Ishikawa (cell line): ENCODE measurements around the gene ZBTB7C.

ENCODE experiments used
- CEBPB ChIP-seq: IDR thresholded peaks from 2 replicates; pipeline ENCODE4 v1.6.1; 2012
- CREB1 ChIP-seq: IDR thresholded peaks from 2 replicates; pipeline ENCODE4 v1.6.1; 2012; ENCODE audit warnings: low read depth
- EGR1 ChIP-seq: IDR thresholded peaks from 2 replicates; pipeline ENCODE4 v1.6.1; 2012
- EP300 ChIP-seq: IDR thresholded peaks from 2 replicates; pipeline ENCODE4 v1.6.1; 2012; ENCODE audit warnings: borderline replicate concordance
- FOXM1 ChIP-seq: IDR thresholded peaks from 2 replicates; pipeline ENCODE4 v1.6.1; 2012; ENCODE audit warnings: low read depth, borderline replicate concordance
- NFIC ChIP-seq: IDR thresholded peaks from 2 replicates; pipeline ENCODE4 v1.6.1; 2012
- RAD21 ChIP-seq: IDR thresholded peaks from 2 replicates; pipeline ENCODE4 v1.6.1; 2012; ENCODE audit warnings: low read depth
- TAF1 ChIP-seq: IDR thresholded peaks from 2 replicates; pipeline ENCODE4 v1.6.1; 2012; ENCODE audit warnings: low read depth, mild to moderate bottlenecking
- TCF12 ChIP-seq: IDR thresholded peaks from 2 replicates; pipeline ENCODE4 v1.6.1; 2012; ENCODE audit warnings: low read depth
- TEAD4 ChIP-seq: IDR thresholded peaks from 2 replicates; pipeline ENCODE4 v1.6.1; 2012
- YY1 ChIP-seq: IDR thresholded peaks from 2 replicates; pipeline ENCODE4 v1.6.1; 2012; ENCODE audit warnings: low read depth
- ZBTB7A ChIP-seq: IDR thresholded peaks from 2 replicates; pipeline ENCODE4 v1.6.1; 2012; ENCODE audit warnings: low read depth
- TF ChIP-seq, protein P1 (sequence below): IDR thresholded peaks from 2 replicates; pipeline ENCODE4 v1.6.1; 2012
- TF ChIP-seq, protein P2 (sequence below): IDR thresholded peaks from 2 replicates; pipeline ENCODE4 v1.6.1; 2012
- TF ChIP-seq, protein P3 (sequence below): IDR thresholded peaks from 2 replicates; pipeline ENCODE4 v1.6.1; 2012; ENCODE audit warnings: low read depth, mild to moderate bottlenecking

The ZBTB7C gene

DNA sequence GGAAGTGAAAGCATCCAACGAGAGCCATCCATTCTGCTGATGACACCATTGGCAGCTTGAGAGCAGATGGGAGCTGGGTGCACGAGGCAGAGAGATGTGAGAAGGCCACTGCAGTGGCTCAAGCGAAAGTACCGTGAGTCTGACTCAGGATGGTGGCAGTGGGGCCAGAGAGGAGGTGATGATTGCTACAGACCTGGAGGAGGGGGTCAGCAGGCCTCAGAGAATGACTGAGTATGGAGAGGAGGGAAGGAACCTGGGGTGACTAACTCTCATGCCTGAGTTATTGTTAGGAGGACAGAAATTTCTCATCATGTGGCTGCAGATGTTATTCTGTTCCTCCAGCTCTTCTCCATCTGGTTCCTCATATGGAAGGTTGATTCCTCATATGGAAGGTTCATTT, 8.8 kb upstream of the ZBTB7C start:
- TF ChIP-seq, protein P1, sequence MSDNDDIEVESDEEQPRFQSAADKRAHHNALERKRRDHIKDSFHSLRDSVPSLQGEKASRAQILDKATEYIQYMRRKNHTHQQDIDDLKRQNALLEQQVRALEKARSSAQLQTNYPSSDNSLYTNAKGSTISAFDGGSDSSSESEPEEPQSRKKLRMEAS, result no peak
- TF ChIP-seq, protein P2, sequence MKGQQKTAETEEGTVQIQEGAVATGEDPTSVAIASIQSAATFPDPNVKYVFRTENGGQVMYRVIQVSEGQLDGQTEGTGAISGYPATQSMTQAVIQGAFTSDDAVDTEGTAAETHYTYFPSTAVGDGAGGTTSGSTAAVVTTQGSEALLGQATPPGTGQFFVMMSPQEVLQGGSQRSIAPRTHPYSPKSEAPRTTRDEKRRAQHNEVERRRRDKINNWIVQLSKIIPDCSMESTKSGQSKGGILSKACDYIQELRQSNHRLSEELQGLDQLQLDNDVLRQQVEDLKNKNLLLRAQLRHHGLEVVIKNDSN, result no peak
- no peak for TF ChIP-seq EGR1
- TF ChIP-seq TAF1, result no peak
- TF ChIP-seq, protein P3, sequence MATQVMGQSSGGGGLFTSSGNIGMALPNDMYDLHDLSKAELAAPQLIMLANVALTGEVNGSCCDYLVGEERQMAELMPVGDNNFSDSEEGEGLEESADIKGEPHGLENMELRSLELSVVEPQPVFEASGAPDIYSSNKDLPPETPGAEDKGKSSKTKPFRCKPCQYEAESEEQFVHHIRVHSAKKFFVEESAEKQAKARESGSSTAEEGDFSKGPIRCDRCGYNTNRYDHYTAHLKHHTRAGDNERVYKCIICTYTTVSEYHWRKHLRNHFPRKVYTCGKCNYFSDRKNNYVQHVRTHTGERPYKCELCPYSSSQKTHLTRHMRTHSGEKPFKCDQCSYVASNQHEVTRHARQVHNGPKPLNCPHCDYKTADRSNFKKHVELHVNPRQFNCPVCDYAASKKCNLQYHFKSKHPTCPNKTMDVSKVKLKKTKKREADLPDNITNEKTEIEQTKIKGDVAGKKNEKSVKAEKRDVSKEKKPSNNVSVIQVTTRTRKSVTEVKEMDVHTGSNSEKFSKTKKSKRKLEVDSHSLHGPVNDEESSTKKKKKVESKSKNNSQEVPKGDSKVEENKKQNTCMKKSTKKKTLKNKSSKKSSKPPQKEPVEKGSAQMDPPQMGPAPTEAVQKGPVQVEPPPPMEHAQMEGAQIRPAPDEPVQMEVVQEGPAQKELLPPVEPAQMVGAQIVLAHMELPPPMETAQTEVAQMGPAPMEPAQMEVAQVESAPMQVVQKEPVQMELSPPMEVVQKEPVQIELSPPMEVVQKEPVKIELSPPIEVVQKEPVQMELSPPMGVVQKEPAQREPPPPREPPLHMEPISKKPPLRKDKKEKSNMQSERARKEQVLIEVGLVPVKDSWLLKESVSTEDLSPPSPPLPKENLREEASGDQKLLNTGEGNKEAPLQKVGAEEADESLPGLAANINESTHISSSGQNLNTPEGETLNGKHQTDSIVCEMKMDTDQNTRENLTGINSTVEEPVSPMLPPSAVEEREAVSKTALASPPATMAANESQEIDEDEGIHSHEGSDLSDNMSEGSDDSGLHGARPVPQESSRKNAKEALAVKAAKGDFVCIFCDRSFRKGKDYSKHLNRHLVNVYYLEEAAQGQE, result no peak
- TF ChIP-seq EP300, result no peak
- TF ChIP-seq TEAD4, result no peak

DNA sequence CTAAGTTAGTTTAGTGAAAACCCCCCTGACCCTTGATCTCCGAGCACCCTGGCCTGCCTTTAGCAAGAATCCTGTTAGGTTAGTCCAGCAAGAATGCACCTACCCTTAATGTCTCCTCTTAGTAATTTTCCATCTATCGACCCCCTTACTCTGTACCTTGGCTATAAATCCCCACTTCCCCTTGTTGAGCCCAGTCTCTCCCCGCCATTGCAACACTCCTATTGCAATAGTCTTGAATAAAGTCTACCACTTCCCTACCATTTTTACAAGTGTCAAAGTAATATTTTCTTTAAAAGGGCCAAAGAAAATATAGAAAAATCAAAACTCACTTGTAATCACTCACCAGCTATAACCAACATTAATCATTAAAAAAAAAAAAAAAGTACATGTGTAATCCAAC, 4.2 kb upstream of the ZBTB7C start:
- no peak for TF ChIP-seq CREB1
- TF ChIP-seq, protein P3, result no peak
- TF ChIP-seq TAF1, result no peak
- TF ChIP-seq RAD21, result no peak
- TF ChIP-seq EGR1, result no peak
- TF ChIP-seq, protein P1, result no peak
- TF ChIP-seq CEBPB, result no peak
- TF ChIP-seq ZBTB7A, result no peak
- no peak for TF ChIP-seq EP300
- no peak for TF ChIP-seq NFIC
- no peak for TF ChIP-seq YY1
- no peak for TF ChIP-seq TEAD4
- TF ChIP-seq, protein P2, result no peak
- TF ChIP-seq FOXM1, result no peak
- no peak for TF ChIP-seq TCF12

DNA sequence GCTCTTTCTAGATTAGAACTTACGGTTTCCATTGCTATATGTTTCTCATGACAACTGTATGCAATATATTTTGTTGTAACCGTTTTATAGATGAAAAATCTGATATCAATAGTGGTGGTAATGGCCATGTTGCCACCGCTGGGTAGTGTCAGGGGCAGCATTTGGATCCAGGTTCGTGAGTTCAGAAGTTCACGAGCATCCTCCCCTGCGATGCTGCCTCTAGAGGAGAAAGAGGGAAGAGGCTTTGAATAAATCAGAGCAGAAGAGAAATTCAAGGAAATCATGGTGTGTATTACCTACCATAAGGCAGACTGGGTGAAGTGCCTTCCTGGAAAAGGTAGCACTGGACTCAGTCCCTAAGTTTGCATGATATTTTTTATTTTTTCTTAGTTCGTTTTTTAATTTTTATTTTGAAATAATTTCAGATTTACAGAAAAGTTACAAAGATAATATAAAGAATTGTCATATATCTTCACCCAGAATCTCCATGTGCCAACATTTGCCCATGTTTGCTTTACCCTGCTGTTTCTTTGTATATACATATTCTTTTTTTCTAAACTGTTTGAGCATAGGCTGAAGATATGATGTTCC, 3.3 kb upstream of the ZBTB7C start:
- no peak for TF ChIP-seq NFIC
- TF ChIP-seq RAD21, result peak; percentile 53

DNA sequence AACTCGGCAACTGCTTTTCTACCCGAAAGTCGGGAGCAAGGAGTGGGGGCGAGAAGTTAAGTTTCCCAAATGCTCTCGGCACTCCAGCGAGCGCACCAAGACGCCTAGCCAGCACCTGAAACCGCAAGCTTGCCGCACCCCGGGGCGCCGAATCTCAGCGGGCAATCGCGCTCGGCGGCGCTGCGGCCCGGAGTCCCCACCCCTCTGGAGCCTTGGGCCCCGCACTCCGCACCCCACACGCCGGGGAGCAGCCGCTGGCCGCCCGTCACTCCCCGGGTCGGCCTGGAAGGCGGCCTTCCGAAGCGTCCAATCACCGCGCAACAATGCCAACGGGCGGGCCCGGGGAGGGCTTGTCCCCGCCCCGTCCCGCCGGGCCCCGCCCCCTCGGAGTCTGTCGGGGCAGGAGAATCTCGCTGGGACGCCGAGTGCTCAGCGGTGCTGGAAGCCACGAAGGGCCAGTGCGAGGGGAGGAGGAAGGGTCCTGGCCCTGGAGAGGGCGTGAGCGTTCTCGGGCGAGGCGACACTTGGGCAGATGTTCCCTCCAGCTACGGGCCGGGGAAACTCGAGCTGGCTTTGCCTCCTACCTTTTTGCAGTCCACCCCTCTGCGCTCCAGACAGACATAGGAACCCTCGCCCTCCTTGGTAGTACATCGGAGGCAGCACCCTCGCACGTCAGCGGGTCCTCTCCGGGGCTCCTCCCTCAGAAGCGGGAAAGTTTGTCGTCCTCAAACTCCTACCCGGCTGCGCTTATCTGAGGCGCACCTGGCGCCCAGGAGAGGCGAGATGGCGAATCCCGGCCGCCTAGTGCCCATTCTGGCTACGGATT, 1.1 kb upstream of the ZBTB7C start:
- no peak for TF ChIP-seq EP300
- TF ChIP-seq ZBTB7A, result peak; percentile 19; the same call in 1 of the 2 replicates
- TF ChIP-seq YY1, result no peak

DNA sequence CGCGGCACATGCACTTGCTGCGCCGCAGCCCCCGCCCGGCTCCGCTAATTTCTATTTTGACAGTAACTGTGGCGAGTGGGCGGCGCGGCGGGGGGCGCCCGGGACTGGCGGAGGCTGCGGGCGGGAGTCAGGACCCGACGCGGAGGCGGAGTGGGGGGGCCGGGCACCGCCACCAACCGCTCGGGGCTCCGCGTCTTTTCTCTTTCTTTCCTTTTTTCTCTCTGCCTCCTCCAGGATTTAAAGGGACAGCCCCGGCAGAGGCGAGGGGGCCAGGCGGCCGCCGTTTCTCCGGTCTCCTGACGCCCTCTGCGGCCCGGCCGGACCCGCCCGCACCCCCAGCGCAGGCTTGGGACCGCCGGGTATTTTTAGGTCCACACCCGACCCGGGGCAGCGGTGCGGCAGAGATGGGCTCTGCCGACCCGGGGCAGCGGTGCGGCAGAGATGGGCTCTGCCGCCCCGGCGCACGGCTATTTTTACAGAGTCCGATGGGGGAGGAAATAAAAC, 460 bp upstream of the ZBTB7C start:
- peak; percentile 78 for TF ChIP-seq EGR1
- TF ChIP-seq RAD21, result peak; percentile 19; the same call in 1 of the 2 replicates
- TF ChIP-seq ZBTB7A, result peak; percentile 40; the same call in 1 of the 2 replicates
- no peak for TF ChIP-seq TAF1
- TF ChIP-seq, protein P1, result peak; percentile 30; the same call in 1 of the 2 replicates
- TF ChIP-seq, protein P3, result no peak
